Middle frontal gyrus (tissue), 1 donor: ENCODE data around the gene SENP2.
"Not testable (repeated sequence)": the region's sequence is repeated elsewhere in the genome, so short reads cannot be mapped to it uniquely, and the experiment has no call there.

Experiments
- DNase-seq: peaks from one replicate; pipeline ENCODE4 v3.0.0-alpha.2; 2015; ENCODE audit warnings: low spot score; ENCODE audit errors: extremely low spot score

SENP2 gene

GRCh38 chr3:185585518-185585858 lies 607 bp upstream of the SENP2 start:
- no peak for DNase-seq

DNA sequence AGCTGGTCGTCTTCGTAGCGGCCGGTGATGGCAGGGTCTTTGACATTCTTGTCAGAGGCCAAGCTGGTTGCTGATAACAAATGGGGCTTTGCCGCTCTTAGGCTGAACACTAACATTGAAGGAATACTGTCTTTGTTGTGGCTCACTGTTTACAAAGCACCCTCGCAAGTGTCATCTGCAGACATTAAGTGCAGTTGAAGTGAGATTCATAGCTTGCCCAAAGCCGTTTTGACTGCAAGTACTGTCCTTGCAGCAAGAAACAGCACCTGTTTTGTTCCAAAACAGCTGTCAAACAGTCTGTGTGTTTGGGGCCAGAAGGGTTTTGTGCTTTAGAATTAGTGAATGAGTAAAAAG lies 568 bp downstream of the SENP2 start:
- no peak for DNase-seq

DNA sequence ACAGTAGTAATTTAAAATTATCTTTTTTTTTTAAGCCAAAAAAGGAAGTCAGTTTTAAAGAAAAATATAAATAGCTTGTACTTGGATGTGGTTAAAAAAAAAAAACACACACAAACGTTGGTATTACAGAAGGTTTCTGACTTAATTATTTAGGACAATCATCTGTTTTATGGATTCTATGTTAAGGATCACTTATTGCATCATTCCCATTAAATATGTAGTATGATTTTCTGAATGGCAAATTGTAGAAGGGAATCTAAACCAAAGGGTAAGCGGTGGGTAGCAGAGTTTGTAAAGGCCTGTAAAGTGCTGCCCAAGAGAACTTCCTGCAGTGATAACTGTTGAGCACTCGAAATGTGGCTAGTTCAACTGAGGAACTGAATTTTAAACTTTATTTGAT lies 8.0 kb downstream of the SENP2 start:
- DNase-seq = no peak

GRCh38 chr3:185595526-185595925 lies 9.4 kb downstream of the SENP2 start:
- no peak for DNase-seq

GRCh38 chr3:185605566-185605965 lies 19.5 kb downstream of the SENP2 start:
- DNase-seq = no peak

DNA sequence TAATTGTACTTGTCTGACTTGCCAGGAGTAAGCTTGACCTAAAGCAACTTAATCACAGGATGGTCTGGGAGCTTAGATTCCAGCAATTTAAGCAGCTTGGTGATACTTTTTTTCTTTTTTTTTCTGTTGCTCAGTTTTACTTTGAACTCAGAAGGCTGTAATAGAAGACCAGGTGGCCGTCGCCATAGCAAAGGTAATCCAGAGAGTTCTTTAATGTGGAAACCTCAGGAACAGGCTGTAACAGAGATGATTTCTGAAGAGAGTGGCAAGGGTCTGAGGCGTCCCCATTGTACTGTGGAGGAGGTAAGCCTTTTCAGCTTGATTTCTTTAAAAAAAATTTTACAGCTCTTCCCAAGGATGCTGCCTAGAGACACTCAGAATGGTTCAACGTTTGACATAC lies 20.1 kb downstream of the SENP2 start:
- DNase-seq = no peak

GRCh38 chr3:185613016-185613415 lies 26.9 kb downstream of the SENP2 start:
- DNase-seq = no peak

GRCh38 chr3:185623939-185624665 lies 38.0 kb downstream of the SENP2 start:
- no peak for DNase-seq

GRCh38 chr3:185625784-185626183 lies 39.7 kb downstream of the SENP2 start:
- DNase-seq = no peak

GRCh38 chr3:185629554-185630181 lies 43.6 kb downstream of the SENP2 start:
- DNase-seq = no peak

DNA sequence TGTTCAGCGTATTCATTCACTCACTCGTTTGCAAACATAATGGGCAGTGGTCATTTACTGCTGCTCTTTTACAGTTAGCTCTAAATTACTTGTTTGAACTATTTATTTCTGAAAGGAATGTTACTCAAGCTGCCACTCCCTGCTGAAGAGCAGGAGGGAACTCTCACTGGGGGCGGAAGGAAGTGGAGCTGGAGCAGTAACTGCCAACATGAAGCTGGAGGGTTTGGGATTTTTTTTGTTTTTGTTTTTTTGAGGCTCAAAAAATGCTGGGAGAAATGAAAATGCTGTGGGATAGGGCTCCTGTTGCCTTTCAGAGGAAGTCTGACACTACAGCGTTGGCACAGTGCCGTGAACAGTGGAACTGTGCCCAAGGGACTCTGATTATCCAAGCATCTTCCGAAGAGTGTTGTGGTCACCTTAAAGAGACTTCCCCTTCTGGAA lies 44.1 kb downstream of the SENP2 start:
- no peak for DNase-seq

GRCh38 chr3:185631108-185631507 lies 45.0 kb downstream of the SENP2 start:
- DNase-seq = no peak

- DNase-seq = no peak
Observed at GRCh38 chr3:185631508-185632206, 45.6 kb downstream of the SENP2 start.

GRCh38 chr3:185632996-185633395 lies 46.9 kb downstream of the SENP2 start:
- no peak for DNase-seq

- no peak for DNase-seq
Observed at GRCh38 chr3:185637388-185637787, 51.3 kb downstream of the SENP2 start.

DNA sequence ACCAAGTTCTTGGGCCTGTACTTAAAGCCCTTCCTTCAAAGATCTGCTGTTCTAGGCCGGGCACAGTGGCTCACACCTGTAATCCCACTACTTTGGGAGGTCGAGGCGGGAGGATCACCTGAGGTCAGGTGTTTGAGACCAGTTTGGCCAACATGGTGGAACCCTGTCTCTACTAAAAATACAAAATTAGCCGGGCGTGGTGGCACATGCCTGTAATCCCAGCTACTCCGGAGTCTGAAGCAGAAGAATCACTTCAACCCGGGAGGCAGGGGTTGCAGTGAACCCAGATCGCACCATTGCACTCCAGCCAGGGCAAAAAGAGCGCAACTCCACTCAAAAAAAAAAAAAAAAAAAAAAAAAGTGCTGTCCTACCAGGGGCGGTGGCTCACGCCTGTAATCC lies 52.6 kb downstream of the SENP2 start:
- DNase-seq = not testable (repeated sequence)

DNA sequence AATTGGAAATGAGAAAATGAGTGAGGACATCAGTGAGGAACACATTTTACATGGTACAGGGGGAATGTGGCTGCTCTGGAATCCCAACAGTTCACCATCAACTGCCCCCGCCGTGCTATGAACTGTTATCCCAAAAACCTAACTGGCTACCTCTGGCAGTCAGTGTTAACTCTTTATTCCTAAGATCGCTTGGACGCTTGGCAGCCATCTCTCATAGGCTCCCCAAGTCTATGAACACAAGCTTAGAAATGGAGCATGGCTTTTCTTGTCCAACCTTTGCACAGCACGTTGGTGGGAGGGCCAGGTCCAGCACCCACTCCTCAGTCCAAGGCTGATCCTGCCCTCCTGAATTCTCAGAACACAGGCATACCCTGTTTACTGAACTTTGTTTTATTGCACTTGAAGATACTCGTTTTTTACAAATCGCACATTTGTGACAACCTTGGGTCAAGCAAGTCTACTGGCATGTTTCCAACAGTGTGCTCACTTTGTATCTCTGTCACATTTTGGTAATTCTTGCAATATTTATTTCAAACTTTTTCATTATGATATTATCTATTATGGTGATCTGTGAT lies 53.6 kb downstream of the SENP2 start:
- DNase-seq = no peak

GRCh38 chr3:185640308-185640707 lies 54.2 kb downstream of the SENP2 start:
- DNase-seq = no peak

DNA sequence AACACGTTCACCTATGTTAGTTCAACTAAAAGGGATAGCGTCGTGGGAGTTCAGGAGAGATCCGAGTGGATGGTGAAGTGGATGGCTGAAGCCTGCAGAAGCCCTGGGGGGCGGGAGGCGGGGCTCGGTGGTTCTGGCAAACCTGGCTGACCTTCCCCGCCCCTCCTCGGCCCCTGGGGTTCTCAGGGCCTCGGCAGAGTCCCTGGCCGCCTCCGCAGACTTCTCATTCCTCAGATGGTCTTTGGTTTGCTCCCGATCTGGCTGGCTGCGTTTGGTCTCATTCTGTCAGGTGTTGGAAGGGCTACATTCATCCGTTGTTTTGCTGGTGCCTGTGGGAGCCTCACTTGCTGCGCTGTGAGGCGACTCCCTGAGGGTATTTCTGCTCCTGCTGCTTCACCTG lies 59.1 kb downstream of the SENP2 start:
- not testable (repeated sequence) for DNase-seq

- no peak for DNase-seq
Observed at GRCh38 chr3:185645596-185646381, 59.7 kb downstream of the SENP2 start.

DNA sequence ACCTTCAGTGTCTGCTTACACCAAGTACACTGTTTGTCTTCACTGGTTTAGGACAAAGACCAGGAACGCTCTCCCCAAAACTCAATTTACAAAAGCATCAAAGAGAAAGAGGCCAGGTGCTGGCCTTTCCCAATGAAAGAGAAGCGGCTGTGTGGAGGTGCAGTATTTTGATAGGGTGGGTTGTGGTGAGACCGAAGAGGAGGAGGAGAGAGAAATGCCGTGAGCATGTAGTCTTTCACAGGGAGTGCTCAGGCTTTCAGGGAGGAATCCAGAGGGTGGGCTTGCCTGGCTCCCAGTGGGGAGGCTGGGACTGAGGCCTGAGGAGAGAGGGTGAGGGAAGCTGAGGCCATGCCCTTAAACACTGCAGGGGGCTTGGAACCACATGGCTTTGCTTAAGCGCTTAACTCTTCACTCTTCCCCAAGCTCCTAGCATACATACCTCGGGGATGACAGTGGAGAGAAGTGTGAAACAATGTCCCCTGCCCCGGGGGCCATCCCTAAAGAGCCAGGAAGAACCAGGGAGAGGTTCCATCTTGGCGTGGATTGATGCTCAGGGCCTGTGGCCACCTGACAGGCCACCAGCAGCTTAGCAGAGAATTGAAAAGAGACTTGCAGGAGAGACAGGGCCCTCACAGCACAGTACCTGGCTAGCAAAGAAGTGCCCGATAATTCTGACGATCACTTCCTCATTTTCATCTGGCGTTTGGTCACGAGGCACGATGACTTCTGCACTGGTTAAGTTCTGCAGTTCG lies 60.5 kb downstream of the SENP2 start:
- no peak for DNase-seq
